HepG2 (cell line): ENCODE measurements around the gene TOP3B. TPM values are rescaled to one million over a fixed set of nuclear protein-coding genes. Genes with fewer than 3 reads are reported as not detected.
A peak's percentile ranks its signal among the peaks of the same experiment; 100 is the strongest.

ENCODE experiments used
- HCFC1 ChIP-seq: fragments of 150-350 bp; IDR thresholded peaks from 2 replicates; pipeline ENCODE4 v1.6.1; 2014; ENCODE audit warnings: low read depth, low read length
- HIVEP1 ChIP-seq: sonication (generic); formaldehyde crosslinking; IDR thresholded peaks from 2 replicates; pipeline ENCODE4 v1.4.0; 2020; ENCODE audit warnings: mild to moderate bottlenecking, missing genetic modification reagents
- HOXA7 ChIP-seq: sonication (generic); formaldehyde crosslinking; IDR thresholded peaks from 2 replicates; pipeline ENCODE4 v1.8.1; 2022; ENCODE audit warnings: mild to moderate bottlenecking, missing genetic modification reagents, moderate library complexity
- PITX1 ChIP-seq: sonication (generic); formaldehyde crosslinking; IDR thresholded peaks from 2 replicates; pipeline ENCODE4 v1.5.1; 2020; ENCODE audit warnings: mild to moderate bottlenecking, missing genetic modification reagents
- SMARCE1 ChIP-seq: fragments of 450-650 bp; IDR thresholded peaks from 2 replicates; pipeline ENCODE4 v1.6.1; 2017; ENCODE audit warnings: borderline replicate concordance
- ZBTB1 ChIP-seq: sonication (generic); formaldehyde crosslinking; IDR thresholded peaks from 2 replicates; pipeline ENCODE4 v1.4.0; 2020; ENCODE audit warnings: missing genetic modification reagents, borderline replicate concordance
- ZNF121 ChIP-seq: sonication (generic); formaldehyde crosslinking; IDR thresholded peaks from 2 replicates; pipeline ENCODE4 v1.5.0; 2020; ENCODE audit warnings: mild to moderate bottlenecking, missing genetic modification reagents
- ZNF230 ChIP-seq: sonication (generic); formaldehyde crosslinking; IDR thresholded peaks from 2 replicates; pipeline ENCODE4 v1.4.0; 2020; ENCODE audit warnings: mild to moderate bottlenecking, missing genetic modification reagents
- ZSCAN30 ChIP-seq: sonication (generic); formaldehyde crosslinking; IDR thresholded peaks from 2 replicates; pipeline ENCODE4 v1.5.0; 2020; ENCODE audit warnings: mild to moderate bottlenecking, missing genetic modification reagents
- polyA plus RNA-seq, 8 experiments: library from polyadenylated mRNA; depleted of rRNA in 3 of 8; stranded (reverse) in 7 of 8; unstranded in 1 of 8; fragments of >200 nt; fragmentation: Illumina TruSeq in 4 of 8; extraction: Trizol in 4 of 8; gene quantifications; 2 replicates each; pipeline versions ENCODE4 v1.2.1 to v1.2.3, GENCODE V29; 2011 to 2016; ENCODE audit warnings: low read depth in 4 of 8, missing spikeins in 1 of 8, mixed read lengths in 1 of 8; ENCODE audit not compliant: insufficient read depth in 1 of 8
- total RNA-seq, 5 experiments: library from RNA; depleted of rRNA; stranded (reverse); fragments of >200 nt; fragmentation: Illumina TruSeq; extraction: Trizol; gene quantifications; 2 replicates each; pipeline ENCODE4 v1.2.3, GENCODE V29; 2016; ENCODE audit warnings: low read depth in 1 of 5
- TF ChIP-seq, protein P1 (sequence below): sonication (generic); formaldehyde crosslinking; IDR thresholded peaks from one replicate; pipeline ENCODE4 v1.5.1; 2020; ENCODE audit warnings: mild to moderate bottlenecking, missing genetic modification reagents; ENCODE audit errors: not compliant biosample characterization
- TF ChIP-seq, protein P2 (sequence below): sonication (generic); formaldehyde crosslinking; IDR thresholded peaks from 2 replicates; pipeline ENCODE4 v1.5.0; 2020; ENCODE audit warnings: missing genetic modification reagents
- TF ChIP-seq, protein P3 (sequence below): sonication (generic); formaldehyde crosslinking; IDR thresholded peaks from 2 replicates; pipeline ENCODE4 v1.5.0; 2020; ENCODE audit warnings: mild to moderate bottlenecking, missing genetic modification reagents
- TF ChIP-seq, protein P4 (sequence below): sonication (generic); formaldehyde crosslinking; IDR thresholded peaks from 2 replicates; pipeline ENCODE4 v1.5.0; 2020; ENCODE audit warnings: missing genetic modification reagents
- TF ChIP-seq, protein P5 (sequence below): sonication (generic); formaldehyde crosslinking; IDR thresholded peaks from 2 replicates; pipeline ENCODE4 v1.4.0; 2020; ENCODE audit warnings: missing genetic modification reagents

TOP3B gene
- total and polyA plus RNA-seq, 2 of the 13 experiments (the other 11 are each of a cell fraction or from before 2014, with no cell fraction given) = 28.5 to 29.7 TPM

DNA sequence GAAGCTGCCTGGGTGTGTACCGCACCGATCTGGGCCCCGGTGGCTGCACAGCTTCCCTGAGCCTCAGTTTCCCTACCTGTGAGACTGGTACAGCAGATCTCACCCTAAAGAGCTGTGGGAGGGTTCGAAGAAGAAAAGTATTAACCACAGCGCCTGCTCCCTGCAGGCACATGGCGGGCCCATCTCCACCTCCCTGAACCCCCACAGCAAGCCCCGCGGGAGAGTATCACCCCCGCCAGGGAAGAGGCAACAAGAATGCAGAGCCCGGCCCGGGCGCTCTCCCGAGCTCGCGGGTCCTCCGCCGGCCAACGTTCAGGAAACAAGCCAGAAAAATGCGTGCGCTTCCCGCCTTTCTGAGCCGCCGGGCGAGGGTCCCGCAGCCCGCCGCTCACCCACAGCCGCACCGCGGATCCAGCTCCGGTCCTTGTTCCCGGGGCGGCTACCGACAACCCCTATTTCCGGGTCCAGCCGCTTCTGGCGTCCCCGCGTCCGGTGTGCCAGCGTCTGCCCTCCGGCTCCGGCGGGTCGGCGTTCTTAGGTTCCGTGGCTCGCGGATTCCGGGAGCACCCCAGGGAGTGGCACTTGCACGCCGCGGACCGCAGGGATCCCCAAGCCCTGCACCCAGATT is at the start of gene TOP3B (continued):
- TF ChIP-seq, protein P1, sequence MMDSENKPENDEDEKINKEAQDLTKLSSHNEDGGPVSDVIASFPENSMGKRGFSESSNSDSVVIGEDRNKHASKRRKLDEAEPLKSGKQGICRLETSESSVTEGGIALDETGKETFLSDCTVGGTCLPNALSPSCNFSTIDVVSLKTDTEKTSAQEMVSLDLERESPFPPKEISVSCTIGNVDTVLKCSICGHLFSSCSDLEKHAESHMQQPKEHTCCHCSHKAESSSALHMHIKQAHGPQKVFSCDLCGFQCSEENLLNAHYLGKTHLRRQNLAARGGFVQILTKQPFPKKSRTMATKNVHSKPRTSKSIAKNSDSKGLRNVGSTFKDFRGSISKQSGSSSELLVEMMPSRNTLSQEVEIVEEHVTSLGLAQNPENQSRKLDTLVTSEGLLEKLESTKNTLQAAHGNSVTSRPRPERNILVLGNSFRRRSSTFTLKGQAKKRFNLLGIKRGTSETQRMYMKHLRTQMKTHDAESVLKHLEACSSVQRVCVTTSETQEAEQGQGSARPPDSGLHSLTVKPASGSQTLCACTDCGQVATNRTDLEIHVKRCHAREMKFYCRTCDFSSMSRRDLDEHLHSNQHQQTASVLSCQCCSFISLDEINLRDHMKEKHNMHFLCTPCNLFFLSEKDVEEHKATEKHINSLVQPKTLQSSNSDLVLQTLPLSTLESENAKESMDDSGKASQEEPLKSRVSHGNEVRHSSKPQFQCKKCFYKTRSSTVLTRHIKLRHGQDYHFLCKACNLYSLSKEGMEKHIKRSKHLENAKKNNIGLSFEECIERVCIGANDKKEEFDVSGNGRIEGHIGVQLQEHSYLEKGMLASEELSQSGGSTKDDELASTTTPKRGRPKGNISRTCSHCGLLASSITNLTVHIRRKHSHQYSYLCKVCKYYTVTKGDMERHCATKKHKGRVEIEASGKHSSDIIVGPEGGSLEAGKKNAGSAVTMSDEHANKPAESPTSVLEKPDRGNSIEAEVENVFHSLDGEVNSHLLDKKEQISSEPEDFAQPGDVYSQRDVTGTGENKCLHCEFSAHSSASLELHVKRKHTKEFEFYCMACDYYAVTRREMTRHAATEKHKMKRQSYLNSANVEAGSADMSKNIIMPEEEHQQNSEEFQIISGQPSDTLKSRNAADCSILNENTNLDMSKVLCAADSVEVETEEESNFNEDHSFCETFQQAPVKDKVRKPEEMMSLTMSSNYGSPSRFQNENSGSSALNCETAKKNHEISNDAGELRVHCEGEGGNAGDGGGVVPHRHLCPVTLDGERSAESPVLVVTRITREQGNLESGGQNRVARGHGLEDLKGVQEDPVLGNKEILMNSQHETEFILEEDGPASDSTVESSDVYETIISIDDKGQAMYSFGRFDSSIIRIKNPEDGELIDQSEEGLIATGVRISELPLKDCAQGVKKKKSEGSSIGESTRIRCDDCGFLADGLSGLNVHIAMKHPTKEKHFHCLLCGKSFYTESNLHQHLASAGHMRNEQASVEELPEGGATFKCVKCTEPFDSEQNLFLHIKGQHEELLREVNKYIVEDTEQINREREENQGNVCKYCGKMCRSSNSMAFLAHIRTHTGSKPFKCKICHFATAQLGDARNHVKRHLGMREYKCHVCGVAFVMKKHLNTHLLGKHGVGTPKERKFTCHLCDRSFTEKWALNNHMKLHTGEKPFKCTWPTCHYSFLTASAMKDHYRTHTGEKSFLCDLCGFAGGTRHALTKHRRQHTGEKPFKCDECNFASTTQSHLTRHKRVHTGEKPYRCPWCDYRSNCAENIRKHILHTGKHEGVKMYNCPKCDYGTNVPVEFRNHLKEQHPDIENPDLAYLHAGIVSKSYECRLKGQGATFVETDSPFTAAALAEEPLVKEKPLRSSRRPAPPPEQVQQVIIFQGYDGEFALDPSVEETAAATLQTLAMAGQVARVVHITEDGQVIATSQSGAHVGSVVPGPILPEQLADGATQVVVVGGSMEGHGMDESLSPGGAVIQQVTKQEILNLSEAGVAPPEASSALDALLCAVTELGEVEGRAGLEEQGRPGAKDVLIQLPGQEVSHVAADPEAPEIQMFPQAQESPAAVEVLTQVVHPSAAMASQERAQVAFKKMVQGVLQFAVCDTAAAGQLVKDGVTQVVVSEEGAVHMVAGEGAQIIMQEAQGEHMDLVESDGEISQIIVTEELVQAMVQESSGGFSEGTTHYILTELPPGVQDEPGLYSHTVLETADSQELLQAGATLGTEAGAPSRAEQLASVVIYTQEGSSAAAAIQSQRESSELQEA (CRISPR knock-in tag) = peak; percentile 69
- TF ChIP-seq, protein P2, sequence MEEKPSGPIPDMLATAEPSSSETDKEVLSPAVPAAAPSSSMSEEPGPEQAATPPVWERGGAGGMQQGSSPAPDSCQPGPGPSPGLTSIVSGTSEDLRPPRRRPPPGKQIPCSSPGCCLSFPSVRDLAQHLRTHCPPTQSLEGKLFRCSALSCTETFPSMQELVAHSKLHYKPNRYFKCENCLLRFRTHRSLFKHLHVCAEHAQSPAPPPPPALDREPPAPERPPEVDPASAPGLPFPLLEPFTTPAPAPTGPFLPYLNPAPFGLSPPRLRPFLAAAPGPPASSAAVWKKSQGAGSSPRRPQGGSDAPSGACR (CRISPR knock-in tag) = peak; percentile 53; the same call in 1 of the 2 replicates
- TF ChIP-seq ZNF230 (CRISPR knock-in tag) (peak; percentile 68; the same call in 1 of the 2 replicates), HIVEP1 (peak; percentile 91), ZNF121 (CRISPR knock-in tag) (no peak), PITX1 (peak; percentile 35; the same call in 1 of the 2 replicates), SMARCE1 (no peak), ZBTB1 (CRISPR knock-in tag) (peak; percentile 59; the same call in 1 of the 2 replicates), HOXA7 (CRISPR knock-in tag) (no peak), ZSCAN30 (no peak), HCFC1 (peak; percentile 79)
- TF ChIP-seq, protein P3, sequence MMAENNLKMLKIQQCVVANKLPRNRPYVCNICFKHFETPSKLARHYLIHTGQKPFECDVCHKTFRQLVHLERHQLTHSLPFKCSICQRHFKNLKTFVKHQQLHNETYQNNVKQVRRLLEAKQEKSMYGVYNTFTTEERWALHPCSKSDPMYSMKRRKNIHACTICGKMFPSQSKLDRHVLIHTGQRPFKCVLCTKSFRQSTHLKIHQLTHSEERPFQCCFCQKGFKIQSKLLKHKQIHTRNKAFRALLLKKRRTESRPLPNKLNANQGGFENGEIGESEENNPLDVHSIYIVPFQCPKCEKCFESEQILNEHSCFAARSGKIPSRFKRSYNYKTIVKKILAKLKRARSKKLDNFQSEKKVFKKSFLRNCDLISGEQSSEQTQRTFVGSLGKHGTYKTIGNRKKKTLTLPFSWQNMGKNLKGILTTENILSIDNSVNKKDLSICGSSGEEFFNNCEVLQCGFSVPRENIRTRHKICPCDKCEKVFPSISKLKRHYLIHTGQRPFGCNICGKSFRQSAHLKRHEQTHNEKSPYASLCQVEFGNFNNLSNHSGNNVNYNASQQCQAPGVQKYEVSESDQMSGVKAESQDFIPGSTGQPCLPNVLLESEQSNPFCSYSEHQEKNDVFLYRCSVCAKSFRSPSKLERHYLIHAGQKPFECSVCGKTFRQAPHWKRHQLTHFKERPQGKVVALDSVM (CRISPR knock-in tag) = no peak
- TF ChIP-seq, protein P4, sequence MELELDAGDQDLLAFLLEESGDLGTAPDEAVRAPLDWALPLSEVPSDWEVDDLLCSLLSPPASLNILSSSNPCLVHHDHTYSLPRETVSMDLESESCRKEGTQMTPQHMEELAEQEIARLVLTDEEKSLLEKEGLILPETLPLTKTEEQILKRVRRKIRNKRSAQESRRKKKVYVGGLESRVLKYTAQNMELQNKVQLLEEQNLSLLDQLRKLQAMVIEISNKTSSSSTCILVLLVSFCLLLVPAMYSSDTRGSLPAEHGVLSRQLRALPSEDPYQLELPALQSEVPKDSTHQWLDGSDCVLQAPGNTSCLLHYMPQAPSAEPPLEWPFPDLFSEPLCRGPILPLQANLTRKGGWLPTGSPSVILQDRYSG (CRISPR knock-in tag) = no peak
- TF ChIP-seq, protein P5, sequence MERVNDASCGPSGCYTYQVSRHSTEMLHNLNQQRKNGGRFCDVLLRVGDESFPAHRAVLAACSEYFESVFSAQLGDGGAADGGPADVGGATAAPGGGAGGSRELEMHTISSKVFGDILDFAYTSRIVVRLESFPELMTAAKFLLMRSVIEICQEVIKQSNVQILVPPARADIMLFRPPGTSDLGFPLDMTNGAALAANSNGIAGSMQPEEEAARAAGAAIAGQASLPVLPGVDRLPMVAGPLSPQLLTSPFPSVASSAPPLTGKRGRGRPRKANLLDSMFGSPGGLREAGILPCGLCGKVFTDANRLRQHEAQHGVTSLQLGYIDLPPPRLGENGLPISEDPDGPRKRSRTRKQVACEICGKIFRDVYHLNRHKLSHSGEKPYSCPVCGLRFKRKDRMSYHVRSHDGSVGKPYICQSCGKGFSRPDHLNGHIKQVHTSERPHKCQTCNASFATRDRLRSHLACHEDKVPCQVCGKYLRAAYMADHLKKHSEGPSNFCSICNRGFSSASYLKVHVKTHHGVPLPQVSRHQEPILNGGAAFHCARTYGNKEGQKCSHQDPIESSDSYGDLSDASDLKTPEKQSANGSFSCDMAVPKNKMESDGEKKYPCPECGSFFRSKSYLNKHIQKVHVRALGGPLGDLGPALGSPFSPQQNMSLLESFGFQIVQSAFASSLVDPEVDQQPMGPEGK (CRISPR knock-in tag) = no peak; the same call in 1 of the 2 replicates
